Measurements from ENCODE around the gene STOM. TPM values are rescaled to one million over a fixed set of nuclear protein-coding genes. Genes with fewer than 3 reads are reported as not detected.

STOM gene
- total RNA-seq, 1 donor from 2014 or later: 53.2 TPM

DNA sequence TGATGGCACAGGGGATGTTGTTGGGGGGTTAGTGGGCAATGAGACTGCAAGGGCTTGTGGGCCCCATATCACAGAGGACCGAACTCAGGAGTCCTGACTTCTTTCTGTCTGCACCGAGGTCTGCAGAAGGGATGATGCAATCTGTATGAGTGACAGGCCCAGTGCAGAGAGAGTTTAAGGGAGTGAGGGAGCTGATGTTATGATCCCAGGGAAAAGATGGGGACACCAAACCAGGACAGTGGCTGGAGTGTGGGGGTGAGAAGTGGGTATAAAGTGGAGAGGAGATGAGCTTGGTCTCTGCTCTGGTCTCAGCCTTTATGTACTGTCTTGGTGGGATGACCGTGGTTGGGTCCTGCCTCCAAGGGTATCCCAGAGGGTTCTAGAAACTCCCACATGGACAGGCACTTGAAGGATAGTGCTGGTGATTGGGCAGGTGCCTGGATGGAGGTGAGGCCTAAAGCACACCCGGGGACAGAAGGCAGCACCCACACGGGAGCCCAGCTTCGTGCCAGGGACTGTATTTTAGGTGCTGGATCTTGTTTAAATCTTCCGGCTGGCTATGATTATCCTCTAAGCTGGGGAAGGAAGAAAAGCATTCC is 80.2 kb downstream of the STOM start:
- Mint-ChIP-seq H3K36me3 (ENCODE audit: unreplicated experiment) (peaks cover 7% of the 10 kb centered on the region), H3K9me3 (ENCODE audit: unreplicated experiment) (no peaks in the 10 kb centered on the region), H3K4me1 (ENCODE audit: unreplicated experiment) (peaks cover 50% of the 10 kb centered on the region), H3K27me3 (ENCODE audit: unreplicated experiment) (no peaks in the 10 kb centered on the region), H3K4me3 (ENCODE audit: unreplicated experiment) (peak overlapping the region; percentile 31), H3K27ac (ENCODE audit: unreplicated experiment) (peak overlapping the region; percentile 99)
- TF ChIP-seq, protein P1, sequence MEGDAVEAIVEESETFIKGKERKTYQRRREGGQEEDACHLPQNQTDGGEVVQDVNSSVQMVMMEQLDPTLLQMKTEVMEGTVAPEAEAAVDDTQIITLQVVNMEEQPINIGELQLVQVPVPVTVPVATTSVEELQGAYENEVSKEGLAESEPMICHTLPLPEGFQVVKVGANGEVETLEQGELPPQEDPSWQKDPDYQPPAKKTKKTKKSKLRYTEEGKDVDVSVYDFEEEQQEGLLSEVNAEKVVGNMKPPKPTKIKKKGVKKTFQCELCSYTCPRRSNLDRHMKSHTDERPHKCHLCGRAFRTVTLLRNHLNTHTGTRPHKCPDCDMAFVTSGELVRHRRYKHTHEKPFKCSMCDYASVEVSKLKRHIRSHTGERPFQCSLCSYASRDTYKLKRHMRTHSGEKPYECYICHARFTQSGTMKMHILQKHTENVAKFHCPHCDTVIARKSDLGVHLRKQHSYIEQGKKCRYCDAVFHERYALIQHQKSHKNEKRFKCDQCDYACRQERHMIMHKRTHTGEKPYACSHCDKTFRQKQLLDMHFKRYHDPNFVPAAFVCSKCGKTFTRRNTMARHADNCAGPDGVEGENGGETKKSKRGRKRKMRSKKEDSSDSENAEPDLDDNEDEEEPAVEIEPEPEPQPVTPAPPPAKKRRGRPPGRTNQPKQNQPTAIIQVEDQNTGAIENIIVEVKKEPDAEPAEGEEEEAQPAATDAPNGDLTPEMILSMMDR (IDR thresholded peaks at IDR 0.05): no peak
- DNase-seq (ENCODE audit: extremely low spot score, unreplicated experiment): no peak

GRCh38 chr9:121289026-121289771 is 80.9 kb downstream of the STOM start:
- H3K36me3 Mint-ChIP-seq (ENCODE audit: unreplicated experiment): peaks cover 10% of the 10 kb centered on the region
- H3K27me3 Mint-ChIP-seq (ENCODE audit: unreplicated experiment): no peaks in the 10 kb centered on the region
- no peaks in the 10 kb centered on the region for H3K9me3 Mint-ChIP-seq (ENCODE audit: unreplicated experiment)
- H3K4me3 Mint-ChIP-seq (ENCODE audit: unreplicated experiment): peak overlapping the region; percentile 31
- peaks cover 55% of the 10 kb centered on the region for H3K4me1 Mint-ChIP-seq (ENCODE audit: unreplicated experiment)
- TF ChIP-seq, protein P1 (IDR thresholded peaks at IDR 0.05): no peak
- H3K27ac Mint-ChIP-seq (ENCODE audit: unreplicated experiment): peak overlapping the region; percentile 99
- DNase-seq (ENCODE audit: extremely low spot score, unreplicated experiment): no peak

Other genes with a start within 250 kb of the STOM start
- 64.0 and 68.4 TPM in 2 replicates for gene RAB14, start 168.4 kb downstream of the STOM start, total RNA-seq
- gene GSN, start 102.1 kb downstream of the STOM start, total RNA-seq: 235 and 249 TPM in 2 replicates
- gene GGTA1, start 129.6 kb upstream of the STOM start, total RNA-seq: 0.64 and 1.1 TPM in 2 replicates